H9 (cell line): ENCODE data around the gene SLCO1C1. TPM values are rescaled to one million over a fixed set of nuclear protein-coding genes. Genes with fewer than 3 reads are reported as not detected.

Source experiments
- DNase-seq: peaks from one replicate; pipeline ENCODE4 v3.0.0-alpha.2; 2017
- H2AFZ ChIP-seq: one replicate; pipeline ENCODE4 v1.6.1; 2013; ENCODE audit warnings: mild to moderate bottlenecking, low read length, control low read depth, moderate library complexity
- H2AK5ac ChIP-seq: 2 replicates; pipeline ENCODE4 v1.6.1; 2013; ENCODE audit warnings: low read length, control low read depth, mixed read lengths; ENCODE audit not compliant: insufficient read length
- H2BK120ac ChIP-seq: one replicate; pipeline ENCODE4 v1.6.1; 2013; ENCODE audit warnings: low read depth, mild to moderate bottlenecking, low read length, control low read depth, inconsistent platforms; ENCODE audit not compliant: poor library complexity, severe bottlenecking
- H2BK12ac ChIP-seq: 2 replicates; pipeline ENCODE4 v1.6.1; 2013; ENCODE audit warnings: low read length, control low read depth, mixed read lengths, low read depth; ENCODE audit not compliant: insufficient read length
- H2BK15ac ChIP-seq: 2 replicates; pipeline ENCODE4 v1.6.1; 2013; ENCODE audit warnings: low read depth, low read length, control low read depth
- H2BK20ac ChIP-seq: one replicate; pipeline ENCODE4 v1.6.1; 2013; ENCODE audit warnings: low read depth, mild to moderate bottlenecking, low read length, control low read depth, inconsistent platforms; ENCODE audit not compliant: poor library complexity, severe bottlenecking
- H2BK5ac ChIP-seq: 2 replicates; pipeline ENCODE4 v1.6.1; 2013; ENCODE audit warnings: low read length, control low read depth, mixed read lengths; ENCODE audit not compliant: insufficient read length
- H3K14ac ChIP-seq: 2 replicates; pipeline ENCODE4 v1.6.1; 2013; ENCODE audit warnings: low read length, control low read depth; ENCODE audit not compliant: insufficient read depth
- H3K18ac ChIP-seq: 2 replicates; pipeline ENCODE4 v1.6.1; 2013; ENCODE audit warnings: low read depth, mild to moderate bottlenecking, mixed read lengths, low read length, control low read depth; ENCODE audit not compliant: insufficient read length
- H3K23ac ChIP-seq: 2 replicates; pipeline ENCODE4 v1.6.1; 2013; ENCODE audit warnings: low read length, control low read depth, mixed read lengths, low read depth; ENCODE audit not compliant: insufficient read length
- H3K23me2 ChIP-seq: 2 replicates; pipeline ENCODE4 v1.6.1; 2013; ENCODE audit warnings: low read depth, mild to moderate bottlenecking, mixed read lengths, low read length, control low read depth; ENCODE audit not compliant: insufficient read length, poor library complexity, severe bottlenecking
- H3K27ac ChIP-seq: 2 replicates; pipeline ENCODE4 v1.5.1; 2013; ENCODE audit warnings: low read length, control low read depth, mixed read lengths, low read depth; ENCODE audit not compliant: insufficient read length
- H3K27me3 ChIP-seq: 2 replicates; pipeline ENCODE4 v1.6.1; 2013; ENCODE audit warnings: low read length, control low read depth, inconsistent platforms; ENCODE audit not compliant: insufficient read depth
- H3K4ac ChIP-seq: 2 replicates; pipeline ENCODE4 v1.6.1; 2013; ENCODE audit warnings: low read depth, mild to moderate bottlenecking, control low read depth, inconsistent platforms, low read length, moderate library complexity
- H3K4me1 ChIP-seq: 2 replicates; pipeline ENCODE4 v1.6.1; 2013; ENCODE audit warnings: low read length, control low read depth, inconsistent platforms; ENCODE audit not compliant: insufficient read depth
- H3K4me2 ChIP-seq: 2 replicates; pipeline ENCODE4 v1.6.1; 2013; ENCODE audit warnings: low read length, control low read depth, mixed read lengths; ENCODE audit not compliant: insufficient read length, insufficient read depth
- H3K56ac ChIP-seq: 2 replicates; pipeline ENCODE4 v1.6.1; 2013; ENCODE audit warnings: low read depth, mild to moderate bottlenecking, mixed read lengths, low read length, control low read depth; ENCODE audit not compliant: insufficient read length
- H3K79me1 ChIP-seq: 2 replicates; pipeline ENCODE4 v1.6.1; 2013; ENCODE audit warnings: low read depth, mild to moderate bottlenecking, moderate library complexity, low read length, control low read depth, inconsistent platforms; ENCODE audit not compliant: insufficient read depth, poor library complexity, severe bottlenecking
- H3K79me2 ChIP-seq: 2 replicates; pipeline ENCODE4 v1.6.1; 2013; ENCODE audit warnings: low read length, control low read depth, inconsistent platforms; ENCODE audit not compliant: insufficient read depth
- H3K9ac ChIP-seq: 2 replicates; pipeline ENCODE4 v1.6.1; 2013; ENCODE audit warnings: low read length, control low read depth, mixed read lengths; ENCODE audit not compliant: insufficient read length; ENCODE audit errors: extremely low read depth
- H3K9me3 ChIP-seq: one replicate; pipeline ENCODE4 v1.6.1; 2013; ENCODE audit warnings: low read depth, low read length, inconsistent platforms; ENCODE audit not compliant: control insufficient read depth
- H3T11ph ChIP-seq: one replicate; pipeline ENCODE4 v1.6.1; 2013; ENCODE audit warnings: mild to moderate bottlenecking, low read length, control low read depth, inconsistent platforms
- H4K20me1 ChIP-seq: one replicate; pipeline ENCODE4 v1.6.1; 2013; ENCODE audit not compliant: control insufficient read depth, insufficient read length, insufficient read depth
- H4K5ac ChIP-seq: 2 replicates; pipeline ENCODE4 v1.6.1; 2013; ENCODE audit warnings: low read depth, mild to moderate bottlenecking, mixed read lengths, low read length, control low read depth; ENCODE audit not compliant: insufficient read length
- H4K8ac ChIP-seq: replicated peaks from 2 replicates; pipeline ENCODE4 v1.6.1; 2013; ENCODE audit warnings: low read length, control low read depth, mixed read lengths, low read depth; ENCODE audit not compliant: insufficient read length
- H4K91ac ChIP-seq: 2 replicates; pipeline ENCODE4 v1.6.1; 2013; ENCODE audit warnings: low read depth, mild to moderate bottlenecking, moderate library complexity, mixed read lengths, low read length, control low read depth; ENCODE audit not compliant: insufficient read length
- H3K27ac Mint-ChIP-seq, 3 experiments: 2 replicates in 2 of 3; 3 replicates in 1 of 3; pipeline ENCODE4 v1.8.0; 2020 to 2021; ENCODE audit warnings: mixed read lengths in 3 of 3, mild to moderate bottlenecking in 1 of 3, moderate library complexity in 1 of 3
- H3K27me3 Mint-ChIP-seq: 2 replicates; pipeline ENCODE4 v1.8.0; 2021; ENCODE audit warnings: low read depth, mild to moderate bottlenecking, moderate library complexity, mixed read lengths
- H3K36me3 Mint-ChIP-seq, 3 experiments: 2 replicates in 2 of 3; 3 replicates in 1 of 3; pipeline ENCODE4 v1.8.0; 2020 to 2021; ENCODE audit warnings: low read depth in 3 of 3, mixed read lengths in 3 of 3; ENCODE audit not compliant: insufficient read depth in 1 of 3
- H3K4me1 Mint-ChIP-seq, 2 experiments: 2 replicates each; pipeline ENCODE4 v1.8.0; 2020; ENCODE audit warnings: mixed read lengths in 2 of 2
- H3K4me3 Mint-ChIP-seq, 2 experiments: 2 replicates in 1 of 2; 3 replicates in 1 of 2; pipeline ENCODE4 v1.8.0; 2020 to 2021; ENCODE audit warnings: mild to moderate bottlenecking in 2 of 2, mixed read lengths in 2 of 2, moderate library complexity in 1 of 2
- H3K9me3 Mint-ChIP-seq, 2 experiments: 2 replicates in 1 of 2; 3 replicates in 1 of 2; pipeline ENCODE4 v1.8.0; 2020; ENCODE audit warnings: mild to moderate bottlenecking in 2 of 2, mixed read lengths in 2 of 2, moderate library complexity in 1 of 2
- total RNA-seq: library from RNA; stranded (reverse); gene quantifications from 2 replicates; pipeline ENCODE4 v1.2.1, GENCODE V29; 2021
- TF ChIP-seq, protein P1 (sequence below): fragments of 200-600 bp; sonication (generic); conservative IDR thresholded peaks from 3 replicates; pipeline ENCODE4 v1.8.0; 2021; ENCODE audit warnings: antibody characterized with exemption, mild to moderate bottlenecking

The SLCO1C1 gene
- total RNA-seq, 1 experiment from 2014 or later: not detected

DNA sequence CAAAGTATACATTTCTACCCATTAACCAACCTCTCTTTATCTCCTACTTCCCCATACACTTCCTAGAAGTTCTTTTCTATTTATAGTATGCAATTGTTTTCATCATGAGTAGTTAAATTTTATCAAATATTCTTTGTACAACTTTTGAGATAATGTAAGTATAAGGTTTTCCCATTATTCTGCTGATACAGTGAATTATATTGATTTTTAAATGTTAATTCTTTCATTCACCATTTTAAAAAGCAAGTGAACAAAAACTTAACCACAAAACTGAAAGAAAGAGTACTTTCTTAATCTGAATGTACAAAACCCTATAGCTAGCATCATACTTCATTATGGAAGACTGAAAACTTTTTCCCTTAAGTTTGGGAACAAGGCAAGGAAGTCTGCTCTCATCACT is 105.9 kb downstream of the SLCO1C1 start:
- Histone ChIP-seq H3K27ac (no peak overlapping the region), H3K4me1 (no peaks in the 10 kb centered on the region), H3K79me2 (no peaks in the 10 kb centered on the region), H2AFZ (no peak overlapping the region), H4K5ac (no peak overlapping the region), H3K4ac (no peak overlapping the region), H3K27me3 (no peaks in the 10 kb centered on the region), H3K9ac (no peak overlapping the region), H2BK120ac (no peak overlapping the region), H4K91ac (no peak overlapping the region), H3K18ac (no peak overlapping the region), H3K4me2 (no peak overlapping the region), H3K79me1 (no peaks in the 10 kb centered on the region), H3K23me2 (no peaks in the 10 kb centered on the region), H2BK5ac (no peak overlapping the region), H4K8ac (no peak overlapping the region), H4K20me1 (no peaks in the 10 kb centered on the region), H3T11ph (no peak overlapping the region), H2AK5ac (no peak overlapping the region), H2BK20ac (no peak overlapping the region), H2BK12ac (no peak overlapping the region), H3K56ac (no peak overlapping the region), H3K23ac (no peak overlapping the region), H2BK15ac (no peak overlapping the region), H3K9me3 (no peaks in the 10 kb centered on the region), H3K14ac (no peak overlapping the region)
- Mint-ChIP-seq H3K27me3 (no peaks in the 10 kb centered on the region), H3K9me3 (no peaks in the 10 kb centered on the region), H3K36me3 (no peaks in the 10 kb centered on the region), H3K4me1 (peaks cover 0 to 4% of the 10 kb centered on the region in 2 experiments; a peak in 1 of 4 replicates), H3K27ac (no peak overlapping the region), H3K4me3 (no peak overlapping the region)
- TF ChIP-seq, protein P1, sequence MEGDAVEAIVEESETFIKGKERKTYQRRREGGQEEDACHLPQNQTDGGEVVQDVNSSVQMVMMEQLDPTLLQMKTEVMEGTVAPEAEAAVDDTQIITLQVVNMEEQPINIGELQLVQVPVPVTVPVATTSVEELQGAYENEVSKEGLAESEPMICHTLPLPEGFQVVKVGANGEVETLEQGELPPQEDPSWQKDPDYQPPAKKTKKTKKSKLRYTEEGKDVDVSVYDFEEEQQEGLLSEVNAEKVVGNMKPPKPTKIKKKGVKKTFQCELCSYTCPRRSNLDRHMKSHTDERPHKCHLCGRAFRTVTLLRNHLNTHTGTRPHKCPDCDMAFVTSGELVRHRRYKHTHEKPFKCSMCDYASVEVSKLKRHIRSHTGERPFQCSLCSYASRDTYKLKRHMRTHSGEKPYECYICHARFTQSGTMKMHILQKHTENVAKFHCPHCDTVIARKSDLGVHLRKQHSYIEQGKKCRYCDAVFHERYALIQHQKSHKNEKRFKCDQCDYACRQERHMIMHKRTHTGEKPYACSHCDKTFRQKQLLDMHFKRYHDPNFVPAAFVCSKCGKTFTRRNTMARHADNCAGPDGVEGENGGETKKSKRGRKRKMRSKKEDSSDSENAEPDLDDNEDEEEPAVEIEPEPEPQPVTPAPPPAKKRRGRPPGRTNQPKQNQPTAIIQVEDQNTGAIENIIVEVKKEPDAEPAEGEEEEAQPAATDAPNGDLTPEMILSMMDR: no peak
- no peak for DNase-seq

Other genes starting within 250 kb of the SLCO1C1 start
- not detected in 2 replicates for gene SLCO1B3, start 115.4 kb downstream of the SLCO1C1 start, total RNA-seq